GM23338 (cell line): ENCODE results near the gene CCDC68. TPM values are rescaled to one million over a fixed set of nuclear protein-coding genes. Genes with fewer than 3 reads are reported as not detected.

Source experiments
- ATAC-seq: fragments of 200-7000 bp; cut with Tn5 transposase; 3 replicates; pipeline ENCODE4 v1.9.1; 2020
- DNase-seq: peaks from one replicate; pipeline ENCODE4 v3.0.0-alpha.2; 2015; ENCODE audit warnings: low spot score
- H2AFZ ChIP-seq: fragments of 200-600 bp; sonication (generic); 2 replicates; pipeline ENCODE4 v1.8.0; 2016; ENCODE audit warnings: antibody characterized with exemption, mild to moderate bottlenecking, moderate library complexity
- H3F3A ChIP-seq: fragments of 200-600 bp; sonication (generic); replicated peaks from 2 replicates; pipeline ENCODE4 v1.8.0; 2017; ENCODE audit warnings: antibody characterized with exemption, mixed run types, low read depth
- H3K27ac ChIP-seq: fragments of 200-600 bp; sonication (generic); 2 replicates; pipeline ENCODE4 v1.6.1; 2016; ENCODE audit warnings: low read depth
- H3K27me3 ChIP-seq: fragments of 200-600 bp; sonication (generic); 2 replicates; pipeline ENCODE4 v1.8.0; 2016; ENCODE audit warnings: mild to moderate bottlenecking, mixed run types, moderate library complexity; ENCODE audit not compliant: insufficient read depth
- H3K36me3 ChIP-seq: fragments of 200-600 bp; sonication (generic); 2 replicates; pipeline ENCODE4 v1.8.0; 2016; ENCODE audit warnings: mild to moderate bottlenecking; ENCODE audit not compliant: insufficient read depth
- H3K4me1 ChIP-seq: fragments of 200-600 bp; sonication (generic); 2 replicates; pipeline ENCODE4 v1.8.0; 2016; ENCODE audit warnings: mild to moderate bottlenecking, moderate library complexity; ENCODE audit not compliant: insufficient read depth
- H3K4me2 ChIP-seq: fragments of 200-600 bp; sonication (generic); 2 replicates; pipeline ENCODE4 v1.7.1; 2017; ENCODE audit warnings: mixed run types
- H3K4me3 ChIP-seq: fragments of 200-600 bp; sonication (generic); 2 replicates; pipeline ENCODE4 v1.6.1; 2016; ENCODE audit warnings: mixed run types
- H3K79me2 ChIP-seq: fragments of 200-600 bp; sonication (generic); replicated peaks from 2 replicates; pipeline ENCODE4 v1.8.0; 2017; ENCODE audit warnings: mild to moderate bottlenecking; ENCODE audit not compliant: insufficient read depth
- H3K9me2 ChIP-seq: fragments of 200-600 bp; sonication (generic); 2 replicates; pipeline ENCODE4 v1.8.0; 2017; ENCODE audit not compliant: insufficient read depth
- H4K20me1 ChIP-seq: fragments of 200-600 bp; sonication (generic); replicated peaks from 2 replicates; pipeline ENCODE4 v1.8.0; 2017; ENCODE audit warnings: mild to moderate bottlenecking; ENCODE audit not compliant: insufficient read depth
- H3K27ac Mint-ChIP-seq: 2 replicates; pipeline ENCODE4 v1.8.0; 2020; ENCODE audit warnings: inconsistent platforms, mild to moderate bottlenecking, moderate library complexity, mixed read lengths
- H3K27me3 Mint-ChIP-seq: 3 replicates; pipeline ENCODE4 v1.8.0; 2022; ENCODE audit warnings: low read depth, mild to moderate bottlenecking, moderate library complexity, mixed read lengths, inconsistent platforms; ENCODE audit not compliant: insufficient read depth, poor library complexity
- H3K36me3 Mint-ChIP-seq: 3 replicates; pipeline ENCODE4 v1.8.0; 2021; ENCODE audit warnings: low read depth, mild to moderate bottlenecking, inconsistent platforms, moderate library complexity, mixed read lengths
- H3K4me1 Mint-ChIP-seq: 3 replicates; pipeline ENCODE4 v1.8.0; 2020; ENCODE audit warnings: mild to moderate bottlenecking, inconsistent platforms, mixed read lengths
- H3K4me3 Mint-ChIP-seq: 3 replicates; pipeline ENCODE4 v1.8.0; 2021; ENCODE audit warnings: moderate library complexity, mild to moderate bottlenecking, inconsistent platforms, mixed read lengths
- H3K9me3 Mint-ChIP-seq: 3 replicates; pipeline ENCODE4 v1.8.0; 2020; ENCODE audit warnings: moderate library complexity, mild to moderate bottlenecking, inconsistent platforms, mixed read lengths
- JUNB ChIP-seq: IDR thresholded peaks from one replicate; pipeline ENCODE4 v1.6.1; 2016; ENCODE audit warnings: antibody characterized with exemption; ENCODE audit not compliant: unreplicated experiment
- NANOG ChIP-seq: IDR thresholded peaks from 2 replicates; pipeline ENCODE4 v1.6.1; 2016; ENCODE audit warnings: antibody characterized with exemption, borderline replicate concordance
- POLR2AphosphoS5 ChIP-seq: IDR thresholded peaks from 2 replicates; pipeline ENCODE4 v1.6.1; 2016; ENCODE audit warnings: antibody characterized with exemption, low read depth
- ZNF114 ChIP-seq: fragments of 250-450 bp; sonication (Bioruptor Pico); IDR thresholded peaks from 2 replicates; pipeline ENCODE4 v1.5.0; 2020; ENCODE audit warnings: mild to moderate bottlenecking, moderate library complexity
- polyA plus RNA-seq: library from polyadenylated mRNA; unstranded; fragments of >200 nt; fragmentation: Nextera tagmentation; extraction: Ambion mirVana; gene quantifications from 2 replicates; pipeline ENCODE4 v1.2.1, GENCODE V29; 2016
- total RNA-seq: library from RNA; depleted of rRNA; stranded (reverse); fragments of >200 nt; shearing (Covaris generic); gene quantifications from 2 replicates; pipeline ENCODE4 v1.2.3, GENCODE V29; 2014
- TF ChIP-seq, protein P1 (sequence below): fragments of 250-450 bp; sonication (Bioruptor Pico); IDR thresholded peaks from 2 replicates; pipeline ENCODE4 v1.5.0; 2020; ENCODE audit warnings: mild to moderate bottlenecking, moderate library complexity
- TF ChIP-seq, protein P2 (sequence below): IDR thresholded peaks from 2 replicates; pipeline ENCODE4 v1.6.1; 2016; ENCODE audit warnings: antibody characterized with exemption
- TF ChIP-seq, protein P3 (sequence below): IDR thresholded peaks from one replicate; pipeline ENCODE4 v1.6.1; 2018; ENCODE audit warnings: antibody characterized with exemption; ENCODE audit not compliant: unreplicated experiment

Gene CCDC68
- total and polyA plus RNA-seq, 2 experiments from 2014 or later = 1.6 to 3.7 TPM

DNA sequence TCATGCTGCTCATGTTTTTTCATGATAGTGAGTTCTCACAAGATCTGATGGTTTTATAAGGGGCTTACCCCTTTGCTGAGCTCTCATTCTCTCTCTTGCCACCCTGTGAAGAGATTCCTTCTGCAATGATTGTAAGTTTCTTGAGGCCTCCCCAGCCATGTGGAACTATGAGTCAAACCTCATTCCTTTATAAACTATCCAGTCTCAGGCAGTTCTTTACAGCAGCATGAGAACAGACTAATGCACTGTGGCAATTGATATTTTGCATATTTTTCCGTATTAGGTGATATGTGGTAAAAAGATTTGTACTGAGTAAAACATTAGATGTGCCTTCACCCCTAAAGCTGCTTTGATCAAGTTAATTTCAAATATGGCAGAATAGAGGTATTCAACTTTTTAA, 82.2 kb downstream of the CCDC68 start (continued):
- TF ChIP-seq, protein P1, sequence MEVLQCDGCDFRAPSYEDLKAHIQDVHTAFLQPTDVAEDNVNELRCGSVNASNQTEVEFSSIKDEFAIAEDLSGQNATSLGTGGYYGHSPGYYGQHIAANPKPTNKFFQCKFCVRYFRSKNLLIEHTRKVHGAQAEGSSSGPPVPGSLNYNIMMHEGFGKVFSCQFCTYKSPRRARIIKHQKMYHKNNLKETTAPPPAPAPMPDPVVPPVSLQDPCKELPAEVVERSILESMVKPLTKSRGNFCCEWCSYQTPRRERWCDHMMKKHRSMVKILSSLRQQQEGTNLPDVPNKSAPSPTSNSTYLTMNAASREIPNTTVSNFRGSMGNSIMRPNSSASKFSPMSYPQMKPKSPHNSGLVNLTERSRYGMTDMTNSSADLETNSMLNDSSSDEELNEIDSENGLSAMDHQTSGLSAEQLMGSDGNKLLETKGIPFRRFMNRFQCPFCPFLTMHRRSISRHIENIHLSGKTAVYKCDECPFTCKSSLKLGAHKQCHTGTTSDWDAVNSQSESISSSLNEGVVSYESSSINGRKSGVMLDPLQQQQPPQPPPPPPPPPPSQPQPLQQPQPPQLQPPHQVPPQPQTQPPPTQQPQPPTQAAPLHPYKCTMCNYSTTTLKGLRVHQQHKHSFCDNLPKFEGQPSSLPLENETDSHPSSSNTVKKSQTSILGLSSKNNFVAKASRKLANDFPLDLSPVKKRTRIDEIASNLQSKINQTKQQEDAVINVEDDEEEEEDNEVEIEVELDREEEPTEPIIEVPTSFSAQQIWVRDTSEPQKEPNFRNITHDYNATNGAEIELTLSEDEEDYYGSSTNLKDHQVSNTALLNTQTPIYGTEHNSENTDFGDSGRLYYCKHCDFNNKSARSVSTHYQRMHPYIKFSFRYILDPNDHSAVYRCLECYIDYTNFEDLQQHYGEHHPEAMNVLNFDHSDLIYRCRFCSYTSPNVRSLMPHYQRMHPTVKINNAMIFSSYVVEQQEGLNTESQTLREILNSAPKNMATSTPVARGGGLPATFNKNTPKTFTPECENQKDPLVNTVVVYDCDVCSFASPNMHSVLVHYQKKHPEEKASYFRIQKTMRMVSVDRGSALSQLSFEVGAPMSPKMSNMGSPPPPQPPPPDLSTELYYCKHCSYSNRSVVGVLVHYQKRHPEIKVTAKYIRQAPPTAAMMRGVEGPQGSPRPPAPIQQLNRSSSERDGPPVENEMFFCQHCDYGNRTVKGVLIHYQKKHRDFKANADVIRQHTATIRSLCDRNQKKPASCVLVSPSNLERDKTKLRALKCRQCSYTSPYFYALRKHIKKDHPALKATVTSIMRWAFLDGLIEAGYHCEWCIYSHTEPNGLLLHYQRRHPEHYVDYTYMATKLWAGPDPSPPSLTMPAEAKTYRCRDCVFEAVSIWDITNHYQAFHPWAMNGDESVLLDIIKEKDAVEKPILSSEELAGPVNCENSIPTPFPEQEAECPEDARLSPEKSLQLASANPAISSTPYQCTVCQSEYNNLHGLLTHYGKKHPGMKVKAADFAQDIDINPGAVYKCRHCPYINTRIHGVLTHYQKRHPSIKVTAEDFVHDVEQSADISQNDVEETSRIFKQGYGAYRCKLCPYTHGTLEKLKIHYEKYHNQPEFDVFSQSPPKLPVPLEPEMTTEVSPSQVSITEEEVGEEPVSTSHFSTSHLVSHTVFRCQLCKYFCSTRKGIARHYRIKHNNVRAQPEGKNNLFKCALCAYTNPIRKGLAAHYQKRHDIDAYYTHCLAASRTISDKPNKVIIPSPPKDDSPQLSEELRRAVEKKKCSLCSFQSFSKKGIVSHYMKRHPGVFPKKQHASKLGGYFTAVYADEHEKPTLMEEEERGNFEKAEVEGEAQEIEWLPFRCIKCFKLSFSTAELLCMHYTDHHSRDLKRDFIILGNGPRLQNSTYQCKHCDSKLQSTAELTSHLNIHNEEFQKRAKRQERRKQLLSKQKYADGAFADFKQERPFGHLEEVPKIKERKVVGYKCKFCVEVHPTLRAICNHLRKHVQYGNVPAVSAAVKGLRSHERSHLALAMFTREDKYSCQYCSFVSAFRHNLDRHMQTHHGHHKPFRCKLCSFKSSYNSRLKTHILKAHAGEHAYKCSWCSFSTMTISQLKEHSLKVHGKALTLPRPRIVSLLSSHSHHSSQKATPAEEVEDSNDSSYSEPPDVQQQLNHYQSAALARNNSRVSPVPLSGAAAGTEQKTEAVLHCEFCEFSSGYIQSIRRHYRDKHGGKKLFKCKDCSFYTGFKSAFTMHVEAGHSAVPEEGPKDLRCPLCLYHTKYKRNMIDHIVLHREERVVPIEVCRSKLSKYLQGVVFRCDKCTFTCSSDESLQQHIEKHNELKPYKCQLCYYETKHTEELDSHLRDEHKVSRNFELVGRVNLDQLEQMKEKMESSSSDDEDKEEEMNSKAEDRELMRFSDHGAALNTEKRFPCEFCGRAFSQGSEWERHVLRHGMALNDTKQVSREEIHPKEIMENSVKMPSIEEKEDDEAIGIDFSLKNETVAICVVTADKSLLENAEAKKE (CRISPR knock-in tag) = no peak
- TF ChIP-seq, protein P2, sequence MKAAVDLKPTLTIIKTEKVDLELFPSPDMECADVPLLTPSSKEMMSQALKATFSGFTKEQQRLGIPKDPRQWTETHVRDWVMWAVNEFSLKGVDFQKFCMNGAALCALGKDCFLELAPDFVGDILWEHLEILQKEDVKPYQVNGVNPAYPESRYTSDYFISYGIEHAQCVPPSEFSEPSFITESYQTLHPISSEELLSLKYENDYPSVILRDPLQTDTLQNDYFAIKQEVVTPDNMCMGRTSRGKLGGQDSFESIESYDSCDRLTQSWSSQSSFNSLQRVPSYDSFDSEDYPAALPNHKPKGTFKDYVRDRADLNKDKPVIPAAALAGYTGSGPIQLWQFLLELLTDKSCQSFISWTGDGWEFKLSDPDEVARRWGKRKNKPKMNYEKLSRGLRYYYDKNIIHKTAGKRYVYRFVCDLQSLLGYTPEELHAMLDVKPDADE = no peak
- TF ChIP-seq JUNB = no peak
- no peak for TF ChIP-seq ZNF114 (CRISPR knock-in tag)

DNA sequence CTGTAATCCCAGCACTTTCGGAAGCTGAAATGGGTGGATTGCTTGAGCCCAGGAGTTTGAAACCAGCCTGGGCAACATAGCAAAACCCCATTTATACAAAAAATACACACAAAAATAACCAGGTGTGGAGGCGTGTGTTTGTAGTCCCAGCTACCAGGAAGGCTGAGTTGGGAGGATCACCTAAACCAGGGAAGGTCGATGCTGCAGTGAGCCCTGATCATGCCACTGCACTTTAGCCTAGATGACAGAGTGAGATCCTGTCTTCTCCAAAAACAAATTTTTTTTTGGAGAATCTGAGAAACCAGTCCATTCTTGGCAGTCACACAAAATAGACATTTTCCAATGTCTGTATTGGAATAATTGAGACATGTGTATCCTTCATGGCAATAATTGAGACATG, 84.2 kb downstream of the CCDC68 start:
- Mint-ChIP-seq H3K4me3 (no peak overlapping the region), H3K4me1 (no peaks in the 10 kb centered on the region), H3K27ac (no peak overlapping the region), H3K9me3 (no peaks in the 10 kb centered on the region), H3K27me3 (no peaks in the 10 kb centered on the region), H3K36me3 (no peaks in the 10 kb centered on the region)
- Histone ChIP-seq H3K36me3 (no peaks in the 10 kb centered on the region), H3K27me3 (no peaks in the 10 kb centered on the region), H2AFZ (no peak overlapping the region), H3K4me1 (no peaks in the 10 kb centered on the region), H3K4me2 (no peak overlapping the region), H3F3A (no peaks in the 10 kb centered on the region), H3K27ac (no peak overlapping the region), H3K4me3 (no peak overlapping the region), H3K9me2 (no peaks in the 10 kb centered on the region; the same call in 1 of the 2 replicates), H4K20me1 (no peaks in the 10 kb centered on the region), H3K79me2 (no peaks in the 10 kb centered on the region)
- ATAC-seq (no peak), DNase-seq (no peak)
- no peak for TF ChIP-seq NANOG
- TF ChIP-seq, protein P3, sequence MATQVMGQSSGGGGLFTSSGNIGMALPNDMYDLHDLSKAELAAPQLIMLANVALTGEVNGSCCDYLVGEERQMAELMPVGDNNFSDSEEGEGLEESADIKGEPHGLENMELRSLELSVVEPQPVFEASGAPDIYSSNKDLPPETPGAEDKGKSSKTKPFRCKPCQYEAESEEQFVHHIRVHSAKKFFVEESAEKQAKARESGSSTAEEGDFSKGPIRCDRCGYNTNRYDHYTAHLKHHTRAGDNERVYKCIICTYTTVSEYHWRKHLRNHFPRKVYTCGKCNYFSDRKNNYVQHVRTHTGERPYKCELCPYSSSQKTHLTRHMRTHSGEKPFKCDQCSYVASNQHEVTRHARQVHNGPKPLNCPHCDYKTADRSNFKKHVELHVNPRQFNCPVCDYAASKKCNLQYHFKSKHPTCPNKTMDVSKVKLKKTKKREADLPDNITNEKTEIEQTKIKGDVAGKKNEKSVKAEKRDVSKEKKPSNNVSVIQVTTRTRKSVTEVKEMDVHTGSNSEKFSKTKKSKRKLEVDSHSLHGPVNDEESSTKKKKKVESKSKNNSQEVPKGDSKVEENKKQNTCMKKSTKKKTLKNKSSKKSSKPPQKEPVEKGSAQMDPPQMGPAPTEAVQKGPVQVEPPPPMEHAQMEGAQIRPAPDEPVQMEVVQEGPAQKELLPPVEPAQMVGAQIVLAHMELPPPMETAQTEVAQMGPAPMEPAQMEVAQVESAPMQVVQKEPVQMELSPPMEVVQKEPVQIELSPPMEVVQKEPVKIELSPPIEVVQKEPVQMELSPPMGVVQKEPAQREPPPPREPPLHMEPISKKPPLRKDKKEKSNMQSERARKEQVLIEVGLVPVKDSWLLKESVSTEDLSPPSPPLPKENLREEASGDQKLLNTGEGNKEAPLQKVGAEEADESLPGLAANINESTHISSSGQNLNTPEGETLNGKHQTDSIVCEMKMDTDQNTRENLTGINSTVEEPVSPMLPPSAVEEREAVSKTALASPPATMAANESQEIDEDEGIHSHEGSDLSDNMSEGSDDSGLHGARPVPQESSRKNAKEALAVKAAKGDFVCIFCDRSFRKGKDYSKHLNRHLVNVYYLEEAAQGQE = no peak
- TF ChIP-seq POLR2AphosphoS5 = no peak
